Endothelial cell of umbilical vein (primary cell): ENCODE data around the gene ERCC6L. TPM values are rescaled to one million over a fixed set of nuclear protein-coding genes. Genes with fewer than 3 reads are reported as not detected.

Experiments
- BruUV-seq: library from RNA; stranded (reverse); fragments of 400-500 nt; replicated peaks from 2 replicates; lab custom pipeline; 2021; lab: Mats Ljungman, UMichigan
- CTCF ChIA-PET: fragments of 300-600, 350-600 bp; sonication (Branson Sonifier 250); formaldehyde crosslinking; loops from one replicate; lab custom pipeline; 2021; ENCODE audit warnings: antibody characterized with exemption, inconsistent platforms; lab: Charles Lee
- POLR2A ChIA-PET: fragments of 300-600, 350-600 bp; sonication (Branson Sonifier 250); formaldehyde crosslinking; loops from one replicate; lab custom pipeline; 2021; ENCODE audit warnings: antibody characterized with exemption, inconsistent platforms; lab: Charles Lee
- DNase-seq: peaks from one replicate; pipeline ENCODE4 v3.0.0-alpha.2; 2011; ENCODE audit warnings: low read depth, low spot score
- FAIRE-seq: peaks from 2 replicates; lab custom pipeline; 2011; peaks lifted over from hg19 to GRCh38; lab: Jason Lieb, UNC
- H2AFZ ChIP-seq: 2 replicates; pipeline ENCODE4 v1.6.0; 2012; ENCODE audit warnings: low read depth, low read length, control low read depth, inconsistent platforms
- H3K27ac ChIP-seq: 2 replicates; pipeline ENCODE4 v1.5.1; 2011; ENCODE audit warnings: low read depth, mild to moderate bottlenecking, control low read depth, low read length, moderate library complexity; ENCODE audit not compliant: insufficient read depth
- H3K27me3 ChIP-seq, 2 experiments: 2 replicates each; pipeline versions ENCODE4 v1.6.0 to v1.6.1; 2011; ENCODE audit warnings: low read length in 2 of 2, mixed read lengths in 1 of 2; ENCODE audit not compliant: control insufficient read depth in 2 of 2, insufficient read depth in 2 of 2
- H3K36me3 ChIP-seq, 2 experiments: 2 replicates in 1 of 2; 3 replicates in 1 of 2; pipeline ENCODE4 v1.5.1; 2011; ENCODE audit warnings: low read length in 2 of 2, mild to moderate bottlenecking in 1 of 2, moderate library complexity in 1 of 2; ENCODE audit not compliant: control insufficient read depth in 2 of 2, insufficient read depth in 2 of 2; ENCODE audit errors: extremely low read depth in 1 of 2
- H3K4me1 ChIP-seq: 3 replicates; pipeline ENCODE4 v1.5.1; 2011; ENCODE audit warnings: mild to moderate bottlenecking, low read length; ENCODE audit not compliant: control insufficient read depth, insufficient read depth; ENCODE audit errors: extremely low read depth
- H3K4me2 ChIP-seq: 2 replicates; pipeline ENCODE4 v1.6.1; 2011; ENCODE audit warnings: low read length, control low read depth, mixed read lengths; ENCODE audit not compliant: insufficient read depth
- H3K4me3 ChIP-seq, 3 experiments: fragments of 200-600 bp in 1 of 3; sonication (generic), shearing (Covaris generic) in 1 of 3; replicated peaks in 1 of 3; 2 replicates each; pipeline ENCODE4 v1.5.1; 2011 to 2016; ENCODE audit warnings: control low read depth in 3 of 3, low read length in 3 of 3, mild to moderate bottlenecking in 2 of 3, inconsistent platforms in 1 of 3, low read depth in 1 of 3, moderate library complexity in 1 of 3; ENCODE audit not compliant: insufficient read depth in 1 of 3
- H3K79me2 ChIP-seq: 2 replicates; pipeline ENCODE4 v1.6.0; 2012; ENCODE audit warnings: low read length, inconsistent platforms; ENCODE audit not compliant: control insufficient read depth, insufficient read depth
- H3K9ac ChIP-seq: replicated peaks from 2 replicates; pipeline ENCODE3; 2011; ENCODE audit warnings: low read length, control low read depth; ENCODE audit not compliant: insufficient read depth; ENCODE audit errors: extremely low read depth
- H3K9me1 ChIP-seq: replicated peaks from 3 replicates; pipeline ENCODE4 v1.6.0; 2011; ENCODE audit warnings: mild to moderate bottlenecking, low read length; ENCODE audit not compliant: control insufficient read depth, insufficient read depth; ENCODE audit errors: extremely low read depth
- H3K9me3 ChIP-seq: replicated peaks from 2 replicates; pipeline ENCODE4 v1.5.1; 2012; ENCODE audit warnings: low read length, inconsistent platforms; ENCODE audit not compliant: control insufficient read depth, insufficient read depth
- H4K20me1 ChIP-seq: replicated peaks from 2 replicates; pipeline ENCODE3; 2011; ENCODE audit warnings: mild to moderate bottlenecking, low read length; ENCODE audit not compliant: control insufficient read depth, insufficient read depth; ENCODE audit errors: extremely low read depth
- EZH2 ChIP-seq: IDR thresholded peaks from 2 replicates; pipeline ENCODE4 v1.6.1; 2012; ENCODE audit warnings: borderline replicate concordance, low read depth, mild to moderate bottlenecking, moderate library complexity, low read length, inconsistent platforms; ENCODE audit not compliant: severe bottlenecking
- FOS ChIP-seq: IDR thresholded peaks from 2 replicates; pipeline ENCODE4 v1.6.1; 2011; ENCODE audit warnings: mild to moderate bottlenecking, low read length, moderate library complexity, borderline replicate concordance; ENCODE audit not compliant: insufficient read depth
- GATA2 ChIP-seq: IDR thresholded peaks from 2 replicates; pipeline ENCODE4 v1.7.0; 2011; ENCODE audit warnings: low read depth, mild to moderate bottlenecking, moderate library complexity, mixed read lengths, low read length; ENCODE audit not compliant: insufficient read length, insufficient read depth
- JUN ChIP-seq: IDR thresholded peaks from 2 replicates; pipeline ENCODE4 v1.6.1; 2011; ENCODE audit warnings: borderline replicate concordance, low read depth; ENCODE audit not compliant: insufficient read length, insufficient read depth
- MYC ChIP-seq: IDR thresholded peaks from one replicate; pipeline ENCODE4 v1.6.1; 2011; ENCODE audit warnings: mild to moderate bottlenecking, low read depth, low read length
- POLR2A ChIP-seq: IDR thresholded peaks from 2 replicates; pipeline ENCODE4 v1.6.1; 2012; ENCODE audit warnings: low read depth, mild to moderate bottlenecking, control low read depth, low read length
- POLR2AphosphoS5 ChIP-seq: IDR thresholded peaks from 2 replicates; pipeline ENCODE4 v1.6.1; 2012; ENCODE audit warnings: low read depth, mild to moderate bottlenecking, control low read depth, low read length, moderate library complexity; ENCODE audit not compliant: insufficient read depth
- dilution Hi-C: fragments of 300-500 bp; cut with MboI; formaldehyde crosslinking; loops from one replicate; pipeline ENCODE4 v1.15.0; 2019; ENCODE audit warnings: low sequenced_read_pairs; ENCODE audit not compliant: extremely low pct_ligation_motif_present
- intact Hi-C: fragments of 100-400 bp; cut with micrococcal nuclease; formaldehyde crosslinking; loops from one replicate; pipeline ENCODE4 v1.10.0; 2022
- polyA plus RNA-seq, 4 experiments: library from polyadenylated mRNA; depleted of rRNA in 3 of 4; stranded (reverse) in 3 of 4; unstranded in 1 of 4; fragments of >200 nt; gene quantifications; 2 replicates each; pipeline versions ENCODE4 v1.2.1 to v1.2.3, GENCODE V29; 2011 to 2012; ENCODE audit warnings: missing spikeins in 1 of 4
- total RNA-seq: library from RNA; stranded (reverse); gene quantifications from 2 replicates; pipeline ENCODE4 v1.2.3, GENCODE V29; 2021
- TF ChIP-seq, protein P1 (sequence below), 2 donors: IDR thresholded peaks; 1 replicate in 1 of 2; 2 replicates in 1 of 2; pipeline ENCODE4 v1.5.1; 2011; ENCODE audit warnings: low read length in 2 of 2, mild to moderate bottlenecking in 2 of 2, moderate library complexity in 2 of 2, control low read depth in 1 of 2, inconsistent platforms in 1 of 2, low read depth in 1 of 2; ENCODE audit not compliant: insufficient read depth in 1 of 2; ENCODE audit errors: extremely low read depth in 1 of 2
- TF ChIP-seq, protein P2 (sequence below): IDR thresholded peaks from 2 replicates; pipeline ENCODE4 v1.6.1; 2011; ENCODE audit not compliant: insufficient read depth, insufficient read length

Gene ERCC6L
- total and polyA plus RNA-seq, 2 donors (not counting 3 experiments of a cell fraction or from before 2014, with no cell fraction given) = 0.92 to 6.7 TPM

DNA sequence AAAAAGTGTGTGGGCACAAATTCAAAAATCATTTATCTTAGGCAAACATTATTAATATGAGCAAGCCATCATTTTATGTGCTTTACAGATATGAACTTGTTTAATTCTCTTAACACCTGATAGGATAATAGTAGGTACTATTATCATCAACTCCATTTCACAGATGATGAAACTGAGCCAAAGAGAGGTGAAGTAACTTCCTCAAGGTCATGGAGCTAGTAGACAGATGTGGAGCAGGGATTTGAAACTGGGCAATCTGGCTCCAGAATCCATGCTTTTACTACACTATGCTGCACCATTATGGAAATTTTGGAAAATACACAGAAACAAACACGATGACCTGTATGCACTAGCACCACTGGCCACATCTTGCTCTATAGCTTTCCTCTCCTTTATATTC is 58.3 kb downstream of the ERCC6L start:
- H3K4me2 ChIP-seq = peak overlapping the region; percentile 51
- DNase-seq = no peak
- H3K9me3 ChIP-seq = no peaks in the 10 kb centered on the region
- peaks cover 20% of the 10 kb centered on the region for H3K79me2 ChIP-seq
- ChIA-PET CTCF (interaction anchor here (1.5 kb wide), 1 partner anchor 54 kb away, joined by 5 read pairs; no protein-coding TSS in a partner anchor), POLR2A (interaction anchor here (1.2 kb wide), 1 partner anchor 96 kb away, joined by 6 read pairs; the partner anchor contains the start of gene RPS4X)
- H2AFZ ChIP-seq = peak overlapping the region; percentile 39
- H4K20me1 ChIP-seq = no peaks in the 10 kb centered on the region
- no peak for FAIRE-seq
- H3K27me3 ChIP-seq = no peaks in the 10 kb centered on the region
- intact Hi-C loops = loop anchor here (5.0 kb wide), 2 partner anchors 53 to 183 kb away; no protein-coding TSS in a partner anchor
- peak overlapping the region in 1 of 3 experiments; percentile 88 for H3K4me3 ChIP-seq
- H3K27ac ChIP-seq = peak overlapping the region; percentile 71
- H3K4me1 ChIP-seq = peaks cover 10% of the 10 kb centered on the region
- no peaks in the 10 kb centered on the region for H3K36me3 ChIP-seq
- peak overlapping the region; percentile 75 for H3K9ac ChIP-seq
- dilution Hi-C loops = no loop called here
- no peaks in the 10 kb centered on the region for H3K9me1 ChIP-seq
- TF ChIP-seq GATA2 = no peak
- no peak for TF ChIP-seq JUN
- TF ChIP-seq, protein P1, sequence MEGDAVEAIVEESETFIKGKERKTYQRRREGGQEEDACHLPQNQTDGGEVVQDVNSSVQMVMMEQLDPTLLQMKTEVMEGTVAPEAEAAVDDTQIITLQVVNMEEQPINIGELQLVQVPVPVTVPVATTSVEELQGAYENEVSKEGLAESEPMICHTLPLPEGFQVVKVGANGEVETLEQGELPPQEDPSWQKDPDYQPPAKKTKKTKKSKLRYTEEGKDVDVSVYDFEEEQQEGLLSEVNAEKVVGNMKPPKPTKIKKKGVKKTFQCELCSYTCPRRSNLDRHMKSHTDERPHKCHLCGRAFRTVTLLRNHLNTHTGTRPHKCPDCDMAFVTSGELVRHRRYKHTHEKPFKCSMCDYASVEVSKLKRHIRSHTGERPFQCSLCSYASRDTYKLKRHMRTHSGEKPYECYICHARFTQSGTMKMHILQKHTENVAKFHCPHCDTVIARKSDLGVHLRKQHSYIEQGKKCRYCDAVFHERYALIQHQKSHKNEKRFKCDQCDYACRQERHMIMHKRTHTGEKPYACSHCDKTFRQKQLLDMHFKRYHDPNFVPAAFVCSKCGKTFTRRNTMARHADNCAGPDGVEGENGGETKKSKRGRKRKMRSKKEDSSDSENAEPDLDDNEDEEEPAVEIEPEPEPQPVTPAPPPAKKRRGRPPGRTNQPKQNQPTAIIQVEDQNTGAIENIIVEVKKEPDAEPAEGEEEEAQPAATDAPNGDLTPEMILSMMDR (IDR thresholded peaks at IDR 0.05; ENCODE audit: extremely low read depth in 1 of 2, insufficient read depth in 1 of 2, low read depth in 1 of 2, low read length in 2 of 2) = no peak
- TF ChIP-seq, protein P2, sequence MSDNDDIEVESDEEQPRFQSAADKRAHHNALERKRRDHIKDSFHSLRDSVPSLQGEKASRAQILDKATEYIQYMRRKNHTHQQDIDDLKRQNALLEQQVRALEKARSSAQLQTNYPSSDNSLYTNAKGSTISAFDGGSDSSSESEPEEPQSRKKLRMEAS = no peak
- no peak for TF ChIP-seq EZH2
- no peak for TF ChIP-seq FOS
- no peak for TF ChIP-seq MYC
- no peak for TF ChIP-seq POLR2A
- TF ChIP-seq POLR2AphosphoS5 = no peak
- BruUV-seq = no TSS peak
